GM19452 (cell line): ENCODE data around the gene CNOT4.

Source experiments
- ATAC-seq: cut with Tn5 transposase; IDR thresholded peaks from one replicate; pipeline ENCODE4 v1.9.1; 2021; ENCODE audit not compliant: unreplicated experiment

Gene CNOT4, protein sequence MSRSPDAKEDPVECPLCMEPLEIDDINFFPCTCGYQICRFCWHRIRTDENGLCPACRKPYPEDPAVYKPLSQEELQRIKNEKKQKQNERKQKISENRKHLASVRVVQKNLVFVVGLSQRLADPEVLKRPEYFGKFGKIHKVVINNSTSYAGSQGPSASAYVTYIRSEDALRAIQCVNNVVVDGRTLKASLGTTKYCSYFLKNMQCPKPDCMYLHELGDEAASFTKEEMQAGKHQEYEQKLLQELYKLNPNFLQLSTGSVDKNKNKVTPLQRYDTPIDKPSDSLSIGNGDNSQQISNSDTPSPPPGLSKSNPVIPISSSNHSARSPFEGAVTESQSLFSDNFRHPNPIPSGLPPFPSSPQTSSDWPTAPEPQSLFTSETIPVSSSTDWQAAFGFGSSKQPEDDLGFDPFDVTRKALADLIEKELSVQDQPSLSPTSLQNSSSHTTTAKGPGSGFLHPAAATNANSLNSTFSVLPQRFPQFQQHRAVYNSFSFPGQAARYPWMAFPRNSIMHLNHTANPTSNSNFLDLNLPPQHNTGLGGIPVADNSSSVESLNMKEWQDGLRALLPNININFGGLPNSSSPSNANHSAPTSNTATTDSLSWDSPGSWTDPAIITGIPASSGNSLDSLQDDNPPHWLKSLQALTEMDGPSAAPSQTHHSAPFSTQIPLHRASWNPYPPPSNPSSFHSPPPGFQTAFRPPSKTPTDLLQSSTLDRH

DNA sequence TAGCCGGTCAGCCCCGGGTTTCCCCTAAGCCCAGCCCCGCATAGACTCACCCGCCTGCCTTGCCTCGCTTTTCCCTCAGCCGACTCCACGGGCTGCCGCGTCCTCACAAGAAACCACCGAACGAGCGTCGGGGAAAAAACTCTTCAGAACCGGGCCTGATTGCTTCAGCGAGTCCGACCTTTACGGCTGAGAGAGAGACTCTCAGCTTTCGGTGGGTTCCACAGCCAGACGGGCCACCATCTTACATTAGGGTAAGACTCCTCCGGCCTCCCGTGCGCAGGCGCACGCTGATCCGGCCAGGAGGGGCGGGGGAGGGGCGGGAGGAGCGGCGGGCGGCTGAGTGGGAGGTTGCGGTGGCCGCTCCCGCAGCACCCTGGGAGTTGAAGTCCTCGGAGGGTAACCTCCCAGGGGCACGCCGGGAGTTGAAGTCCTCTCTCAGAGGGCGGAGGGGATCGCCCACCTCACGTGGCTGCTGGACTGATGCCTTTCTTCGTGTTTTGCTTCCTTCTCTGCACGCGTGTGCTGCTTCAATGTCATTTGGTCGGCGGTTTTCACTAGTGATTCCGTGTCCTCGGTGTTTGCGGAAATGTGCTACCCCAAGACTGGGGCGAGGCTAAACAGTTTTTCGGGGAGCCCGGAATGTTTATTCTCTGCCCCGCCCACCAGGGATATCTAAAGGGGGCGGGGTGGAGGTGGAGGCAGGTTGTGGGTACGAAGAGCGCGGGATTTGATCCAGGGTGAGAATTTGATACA, at the start of gene CNOT4:
TSS of gene CNOT4 (minus strand) at position 264 of the 753 bp plus-strand sequence. CDS start 71,771 bp downstream, outside the sequence.
- peak; percentile 96 for ATAC-seq

DNA sequence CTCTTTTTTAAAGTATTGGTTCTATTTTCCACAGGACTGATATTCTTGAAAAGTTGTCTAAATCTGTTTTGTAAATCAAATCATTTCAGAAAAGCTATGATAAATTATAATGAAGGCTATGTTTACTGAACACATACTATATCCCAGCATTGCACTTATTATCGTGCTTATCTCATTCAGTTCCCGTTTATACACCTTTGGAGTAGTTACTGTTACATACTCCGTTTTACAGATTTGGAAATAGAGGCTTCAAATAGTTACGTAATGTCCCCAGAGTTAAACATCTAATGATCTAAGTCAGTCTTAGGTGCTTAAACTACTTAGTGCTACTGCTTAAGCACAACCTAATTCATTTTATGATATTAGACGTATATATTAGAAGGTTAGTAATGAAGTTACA, 49.0 kb upstream of the CNOT4 start:
- ATAC-seq = no peak

- peak; percentile 57 for ATAC-seq
These were observed 48.5 kb upstream of the CNOT4 start for GRCh38 chr7:135558337-135558767.

- ATAC-seq = peak; percentile 70
These were observed 47.8 kb upstream of the CNOT4 start, which contains the start of gene NUP205 for GRCh38 chr7:135557455-135558336. TSS of gene NUP205 (plus strand) at chr7:135557917. CDS start at chr7:135557945, 28 bp downstream.

GRCh38 chr7:135553346-135553745, 43.4 kb upstream of the CNOT4 start:
- ATAC-seq = no peak

DNA sequence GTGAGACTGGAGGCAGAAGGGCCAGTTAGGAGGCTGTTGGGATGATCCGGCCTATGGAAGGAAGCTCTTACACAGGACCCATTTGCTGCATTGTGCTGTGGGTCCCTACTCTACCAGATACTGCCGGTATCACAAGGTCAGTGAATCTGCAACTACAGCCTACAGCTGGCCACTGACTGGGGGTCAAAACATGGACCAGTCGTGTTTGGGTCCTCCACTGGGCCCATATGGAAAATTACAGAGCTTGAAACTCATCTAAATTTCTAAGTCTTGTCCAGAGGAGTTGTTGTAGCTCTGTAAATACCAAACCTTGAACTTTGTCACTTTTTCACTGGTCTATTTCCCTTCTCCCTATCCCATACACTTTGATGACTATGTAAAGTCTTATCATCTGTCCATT, 42.2 kb upstream of the CNOT4 start:
- ATAC-seq = no peak

GRCh38 chr7:135550196-135550595, 40.3 kb upstream of the CNOT4 start:
- no peak for ATAC-seq

GRCh38 chr7:135541029-135541428, 31.1 kb upstream of the CNOT4 start:
- ATAC-seq = no peak

DNA sequence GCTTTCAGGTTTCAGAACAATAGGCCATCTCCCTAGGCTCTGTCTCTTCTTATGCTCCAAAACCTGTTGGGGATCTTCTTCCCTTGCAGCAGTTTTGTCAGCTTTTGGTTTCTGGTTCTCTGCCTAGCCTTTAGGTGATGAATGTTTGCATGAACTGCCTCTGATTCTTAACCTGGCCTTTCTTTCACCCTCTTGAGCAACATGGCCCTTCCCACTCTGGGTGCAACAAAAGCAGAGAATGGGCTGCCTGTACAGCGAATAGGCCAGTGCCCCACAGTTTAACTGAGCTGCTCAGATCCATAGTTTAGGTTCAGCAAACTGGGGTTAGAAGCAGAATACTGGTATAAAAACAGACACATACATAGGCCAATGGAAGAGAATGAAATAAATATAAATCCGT, 29.7 kb upstream of the CNOT4 start:
- ATAC-seq = no peak

- ATAC-seq = no peak
These were observed 28.5 kb upstream of the CNOT4 start for GRCh38 chr7:135538376-135538775.

DNA sequence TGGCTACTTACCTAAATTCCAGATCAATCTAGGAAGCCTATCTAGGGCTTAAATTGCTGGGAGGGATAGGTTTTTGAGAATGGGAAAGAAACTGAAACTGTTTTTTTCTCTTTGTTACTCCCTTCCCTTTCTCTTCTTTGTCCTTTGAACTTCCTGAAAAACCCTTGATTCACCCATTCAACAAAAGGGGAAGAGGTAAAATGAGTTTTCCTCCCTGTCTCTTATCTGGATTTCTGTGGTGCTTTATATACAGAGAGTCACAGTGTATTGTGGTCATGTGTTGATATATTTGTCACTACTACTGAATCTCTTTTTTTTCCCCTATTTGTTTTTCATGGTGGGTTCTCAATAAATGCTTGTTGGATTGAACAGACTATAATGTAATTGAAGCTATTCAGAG, 28.0 kb upstream of the CNOT4 start:
- no peak for ATAC-seq

GRCh38 chr7:135537453-135537852, 27.6 kb upstream of the CNOT4 start:
- ATAC-seq = no peak

DNA sequence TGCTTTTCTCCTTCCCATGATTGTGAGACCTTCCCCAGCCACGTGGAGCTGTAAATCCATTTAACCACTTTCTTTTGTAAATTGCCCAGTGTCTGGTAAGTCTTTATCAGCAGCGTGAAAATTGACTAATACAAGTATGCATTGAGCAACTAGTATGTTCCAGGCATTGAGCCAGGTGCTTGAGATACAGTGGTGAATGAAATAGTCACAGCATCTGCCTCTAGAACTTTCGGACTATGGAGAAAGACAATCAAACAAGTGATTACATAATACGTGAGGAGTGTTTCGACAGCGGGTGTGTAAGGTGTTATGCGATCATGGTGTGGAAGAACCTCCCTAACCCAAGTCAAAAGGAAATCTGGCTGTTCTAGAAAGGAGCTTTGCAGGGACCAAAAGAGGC, 26.2 kb upstream of the CNOT4 start:
- no peak for ATAC-seq

DNA sequence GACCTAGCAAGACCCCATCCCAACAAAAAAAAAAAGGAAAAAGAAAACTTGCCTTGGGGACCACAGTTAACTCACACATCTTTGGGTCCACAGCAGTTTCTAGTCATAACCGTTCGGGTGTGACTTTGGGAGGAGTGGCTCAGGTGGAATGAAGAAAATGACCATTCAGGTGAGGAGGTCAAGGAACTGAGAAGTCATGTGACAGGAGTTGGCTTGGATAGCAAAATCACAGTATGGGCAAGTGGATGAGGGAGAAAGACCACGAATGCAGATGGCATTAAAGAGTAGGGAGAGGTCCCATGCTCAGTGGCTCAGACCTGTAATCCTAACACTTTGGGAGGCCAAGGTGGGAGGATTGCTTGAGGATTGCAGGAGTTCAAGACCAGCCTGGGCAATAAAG, 17.1 kb upstream of the CNOT4 start:
- no peak for ATAC-seq

GRCh38 chr7:135525426-135525825, 15.5 kb upstream of the CNOT4 start:
- no peak for ATAC-seq

DNA sequence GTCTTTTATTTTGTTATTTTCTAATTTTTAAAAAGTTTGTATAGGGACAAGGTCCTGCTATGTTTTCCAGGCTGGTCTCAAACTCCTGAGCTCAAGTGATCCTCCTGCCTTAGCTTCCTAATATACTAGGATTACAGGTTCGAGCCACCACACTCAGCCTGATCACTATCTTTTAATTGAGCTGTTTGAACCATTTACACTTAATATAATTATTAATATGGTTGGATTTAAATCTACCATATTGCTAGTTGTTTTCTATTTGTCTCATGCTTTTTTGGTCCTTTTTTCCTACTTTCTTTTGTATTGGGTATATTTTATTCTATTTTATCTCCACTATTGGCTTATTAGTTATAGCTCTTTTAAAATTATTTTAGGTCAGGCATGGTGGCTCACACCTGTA, 13.2 kb upstream of the CNOT4 start:
- ATAC-seq = no peak

- no peak for ATAC-seq
These were observed 12.6 kb upstream of the CNOT4 start for GRCh38 chr7:135522509-135522908.

GRCh38 chr7:135519871-135520270, 10.0 kb upstream of the CNOT4 start:
- no peak for ATAC-seq

DNA sequence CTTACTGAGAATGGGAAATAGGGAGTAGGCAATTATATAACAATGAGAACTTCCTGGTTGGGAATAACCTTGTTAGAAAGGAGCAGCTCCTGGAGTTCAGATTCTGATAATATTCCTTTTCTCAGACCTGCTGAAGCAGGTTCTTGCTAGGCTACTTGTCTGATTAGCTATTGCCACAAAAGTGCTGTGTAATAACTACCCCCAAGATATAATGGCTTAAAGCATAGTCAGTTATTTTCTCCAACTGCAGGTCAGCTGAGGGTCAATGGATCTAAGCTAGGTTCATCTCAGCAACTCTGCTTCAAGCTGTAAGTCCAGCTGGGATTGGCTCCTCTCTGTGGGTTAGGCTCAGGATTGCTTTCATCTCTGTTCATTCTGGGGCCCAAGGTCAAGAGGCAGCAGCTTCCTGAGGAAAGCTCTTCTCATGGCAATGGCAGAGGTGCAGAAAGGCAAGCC, 9.4 kb upstream of the CNOT4 start:
- ATAC-seq = no peak

DNA sequence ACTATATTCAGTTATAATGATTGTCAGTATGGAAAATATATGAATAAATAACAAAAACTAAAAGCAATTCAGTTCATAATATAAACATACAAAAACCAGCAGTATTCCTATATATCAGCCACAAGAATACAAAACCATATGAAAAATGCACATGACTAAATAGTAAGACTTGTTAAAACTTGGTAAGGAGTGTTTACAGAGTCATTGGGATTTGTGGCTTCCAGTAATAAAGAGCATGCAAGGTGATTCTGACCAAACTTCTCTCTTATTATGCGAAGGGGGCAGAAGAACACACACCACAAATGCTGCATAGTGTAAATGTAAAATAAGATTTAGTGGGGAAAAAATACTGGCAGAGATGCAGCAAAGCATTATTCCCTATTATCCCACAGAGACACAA, 8.8 kb upstream of the CNOT4 start:
- no peak for ATAC-seq
